ENCODE measurements around the gene GRIA4. TPM values are rescaled to one million over a fixed set of nuclear protein-coding genes. Genes with fewer than 3 reads are reported as not detected.

GRIA4 gene
- total and polyA plus RNA-seq, 12 donors: not detected

- no peaks in the 10 kb centered on the region for H3K4me1 ChIP-seq
- no peak for TF ChIP-seq CTCF (IDR thresholded peaks at IDR 0.05)
- intact Hi-C loops (cut with DNase I): no loop called here
- ATAC-seq (no peak), DNase-seq (no peak)
- no peaks in the 10 kb centered on the region for H3K27me3 ChIP-seq
- 58 to 67% methylated on average over 1 of the region's 1 CpG for WGBS, 2 donors
- H3K36me3 ChIP-seq: no peaks in the 10 kb centered on the region
- H3K9me3 ChIP-seq: peaks cover 0 to 4% (median 0%) of the 10 kb centered on the region in 11 donors
- no peak overlapping the region for H3K27ac ChIP-seq
- H3K4me3 ChIP-seq: no peak overlapping the region
These were observed 80.6 kb downstream of the GRIA4 start for GRCh38 chr11:105690467-105690866.

DNA sequence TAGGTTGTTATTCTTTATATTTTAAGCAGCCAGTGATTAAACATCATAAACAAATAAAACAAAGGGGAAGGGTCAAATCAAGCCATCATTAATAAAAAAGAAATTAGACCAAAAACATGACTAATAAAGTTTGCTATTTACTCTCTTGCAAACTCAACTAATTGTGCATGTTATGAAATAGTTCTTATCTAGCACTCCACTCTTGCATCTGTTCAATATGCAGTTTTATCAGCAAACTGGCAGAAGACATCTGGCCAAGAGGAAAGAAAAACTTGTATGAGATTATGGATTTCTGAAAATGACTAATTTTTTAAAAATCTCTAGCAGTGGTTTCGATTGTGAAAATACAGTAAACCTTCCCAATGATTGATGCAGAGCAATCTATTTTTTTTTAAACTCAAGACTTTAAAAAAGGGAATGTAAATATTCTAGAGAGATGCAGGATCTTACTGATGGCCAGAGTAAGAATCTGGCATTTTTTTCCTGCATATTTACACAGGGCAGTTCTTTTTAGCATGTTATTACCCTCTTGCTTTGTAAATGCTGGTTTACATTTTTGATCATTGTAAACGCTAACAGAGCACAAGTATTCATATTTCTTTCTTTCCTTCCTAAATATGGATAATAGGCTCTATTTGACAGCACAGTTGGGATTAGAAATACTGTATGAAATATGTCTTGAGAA lies 83.3 kb downstream of the GRIA4 start:
- no peaks in the 10 kb centered on the region for H3K27me3 ChIP-seq
- no peaks in the 10 kb centered on the region for H3K36me3 ChIP-seq
- no peak for DNase-seq
- H3K4me3 ChIP-seq: no peak overlapping the region
- H3K27ac ChIP-seq: no peak overlapping the region
- H3K9me3 ChIP-seq: no peaks in the 10 kb centered on the region
- no peak for ATAC-seq
- no peaks in the 10 kb centered on the region for H3K4me1 ChIP-seq
- 41 to 48% methylated on average over 2 of the region's 2 CpGs for WGBS, 2 donors
- TF ChIP-seq CTCF (IDR thresholded peaks at IDR 0.05): no peak
- intact Hi-C loops (cut with DNase I): no loop called here

DNA sequence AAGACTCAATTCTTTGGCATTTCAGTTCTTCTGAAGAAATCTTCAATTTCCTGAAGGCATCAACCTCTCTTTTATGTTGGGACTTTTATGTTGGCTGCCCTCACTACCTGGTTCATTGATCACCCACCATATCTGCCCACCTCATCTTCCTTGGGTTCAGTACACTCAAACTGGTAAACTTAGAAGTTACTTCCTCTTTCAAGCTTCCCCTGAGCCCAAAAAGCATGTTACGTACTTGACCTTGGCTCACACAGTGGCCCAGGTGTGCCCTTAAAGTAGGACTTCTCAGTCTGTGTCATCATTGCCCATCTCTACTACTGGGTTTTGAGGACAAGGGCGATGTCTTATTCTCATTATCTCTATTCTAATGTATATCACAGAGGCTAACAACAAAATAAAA lies 86.1 kb downstream of the GRIA4 start:
- WGBS, 2 donors: 82 to 84% methylated on average over 2 of the region's 2 CpGs
- Histone ChIP-seq H3K36me3 (no peaks in the 10 kb centered on the region), H3K4me3 (no peak overlapping the region), H3K27ac (no peak overlapping the region), H3K9me3 (no peaks in the 10 kb centered on the region), H3K4me1 (no peaks in the 10 kb centered on the region), H3K27me3 (no peaks in the 10 kb centered on the region)
- no peak for ATAC-seq
- no peak for DNase-seq
- intact Hi-C loops (cut with DNase I): no loop called here
- no peak for TF ChIP-seq CTCF (IDR thresholded peaks at IDR 0.05)

DNA sequence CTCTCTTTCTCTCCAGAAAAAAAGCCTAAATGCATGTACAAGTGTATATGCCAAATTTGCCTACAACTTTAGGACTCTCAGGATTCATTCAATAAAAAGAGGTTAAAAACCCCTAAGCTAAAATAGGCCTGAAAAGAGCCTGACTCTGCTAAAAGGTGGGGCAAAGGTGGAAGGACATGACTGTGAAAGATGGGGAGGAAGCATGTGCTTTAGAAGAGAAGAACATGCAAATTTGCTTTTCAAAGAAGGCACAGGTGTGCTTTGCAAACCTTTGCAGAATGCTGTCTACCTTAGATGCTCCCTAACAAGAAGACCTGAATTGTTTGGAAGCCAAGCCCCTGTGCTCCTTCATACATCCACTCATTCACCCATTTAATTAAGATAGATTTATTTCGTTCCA lies 87.4 kb downstream of the GRIA4 start:
- no peak for DNase-seq
- no peaks in the 10 kb centered on the region for H3K4me1 ChIP-seq
- H3K27me3 ChIP-seq: no peaks in the 10 kb centered on the region
- no peak overlapping the region for H3K4me3 ChIP-seq
- TF ChIP-seq CTCF (IDR thresholded peaks at IDR 0.05): no peak
- intact Hi-C loops (cut with DNase I): no loop called here
- 36 to 42% methylated on average over 1 of the region's 1 CpG for WGBS, 2 donors
- no peaks in the 10 kb centered on the region for H3K36me3 ChIP-seq
- no peak overlapping the region for H3K27ac ChIP-seq
- ATAC-seq: no peak
- no peaks in the 10 kb centered on the region for H3K9me3 ChIP-seq
